HL-60 (cell line): Measurements from ENCODE around the gene CSNK1D.

ENCODE experiments used
- GABPA ChIP-seq: IDR thresholded peaks from 2 replicates; pipeline ENCODE4 v1.6.1; 2012; ENCODE audit warnings: low read depth
- POLR2AphosphoS5 ChIP-seq: IDR thresholded peaks from 2 replicates; pipeline ENCODE4 v1.6.1; 2012; ENCODE audit warnings: low read depth
- SPI1 ChIP-seq: IDR thresholded peaks from 2 replicates; pipeline ENCODE4 v1.6.1; 2012; ENCODE audit warnings: low read depth, mild to moderate bottlenecking, borderline replicate concordance
- TF ChIP-seq, protein P1 (sequence below): IDR thresholded peaks from one replicate; pipeline ENCODE4 v1.5.1; 2011; ENCODE audit warnings: low read length, control low read depth, inconsistent platforms; ENCODE audit not compliant: insufficient read depth
- TF ChIP-seq, protein P2 (sequence below): IDR thresholded peaks from 2 replicates; pipeline ENCODE4 v1.6.1; 2012; ENCODE audit warnings: low read depth; ENCODE audit not compliant: insufficient replicate concordance

DNA sequence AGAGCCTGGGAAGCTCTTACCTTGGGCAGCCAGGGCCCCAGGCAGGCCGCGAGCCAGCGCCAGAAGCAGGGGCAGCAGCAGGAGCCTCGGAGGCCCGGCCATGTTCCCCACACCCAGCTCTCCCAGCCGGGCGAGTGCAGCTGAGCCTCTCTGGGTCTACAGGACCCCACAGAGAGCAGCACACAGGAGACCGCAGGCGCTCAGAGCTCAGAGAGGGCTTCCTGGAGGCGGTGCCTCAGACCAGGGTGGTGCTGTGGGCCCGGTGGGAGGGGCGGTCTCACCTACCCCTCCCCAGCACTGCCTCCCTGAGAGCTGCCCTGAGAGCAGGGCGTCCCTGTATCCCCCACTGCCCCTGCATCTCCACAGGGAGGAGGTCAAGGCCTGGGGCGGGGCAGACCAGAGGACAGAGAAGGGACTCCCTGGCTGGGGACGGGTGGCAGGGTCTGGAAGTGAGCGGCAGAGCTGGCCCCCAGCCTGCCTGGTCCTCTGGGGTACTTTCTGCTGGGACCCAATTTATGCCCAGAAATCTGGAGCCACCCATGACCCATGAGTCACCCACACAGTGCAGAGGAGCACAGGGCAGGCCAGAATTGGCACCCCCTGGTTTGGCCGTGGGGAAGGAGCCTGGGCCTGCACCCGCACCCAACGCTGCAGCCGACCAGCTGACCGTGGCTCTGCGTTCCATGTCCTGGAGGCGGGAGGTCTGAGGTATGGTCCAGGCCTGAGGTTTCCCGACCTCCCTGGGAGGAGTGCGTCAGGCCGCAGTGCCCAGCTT lies 44.1 kb upstream of the CSNK1D start, which contains the start of gene CD7:
- TF ChIP-seq, protein P1, sequence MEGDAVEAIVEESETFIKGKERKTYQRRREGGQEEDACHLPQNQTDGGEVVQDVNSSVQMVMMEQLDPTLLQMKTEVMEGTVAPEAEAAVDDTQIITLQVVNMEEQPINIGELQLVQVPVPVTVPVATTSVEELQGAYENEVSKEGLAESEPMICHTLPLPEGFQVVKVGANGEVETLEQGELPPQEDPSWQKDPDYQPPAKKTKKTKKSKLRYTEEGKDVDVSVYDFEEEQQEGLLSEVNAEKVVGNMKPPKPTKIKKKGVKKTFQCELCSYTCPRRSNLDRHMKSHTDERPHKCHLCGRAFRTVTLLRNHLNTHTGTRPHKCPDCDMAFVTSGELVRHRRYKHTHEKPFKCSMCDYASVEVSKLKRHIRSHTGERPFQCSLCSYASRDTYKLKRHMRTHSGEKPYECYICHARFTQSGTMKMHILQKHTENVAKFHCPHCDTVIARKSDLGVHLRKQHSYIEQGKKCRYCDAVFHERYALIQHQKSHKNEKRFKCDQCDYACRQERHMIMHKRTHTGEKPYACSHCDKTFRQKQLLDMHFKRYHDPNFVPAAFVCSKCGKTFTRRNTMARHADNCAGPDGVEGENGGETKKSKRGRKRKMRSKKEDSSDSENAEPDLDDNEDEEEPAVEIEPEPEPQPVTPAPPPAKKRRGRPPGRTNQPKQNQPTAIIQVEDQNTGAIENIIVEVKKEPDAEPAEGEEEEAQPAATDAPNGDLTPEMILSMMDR: no peak
- TF ChIP-seq POLR2AphosphoS5: no peak
- TF ChIP-seq, protein P2, sequence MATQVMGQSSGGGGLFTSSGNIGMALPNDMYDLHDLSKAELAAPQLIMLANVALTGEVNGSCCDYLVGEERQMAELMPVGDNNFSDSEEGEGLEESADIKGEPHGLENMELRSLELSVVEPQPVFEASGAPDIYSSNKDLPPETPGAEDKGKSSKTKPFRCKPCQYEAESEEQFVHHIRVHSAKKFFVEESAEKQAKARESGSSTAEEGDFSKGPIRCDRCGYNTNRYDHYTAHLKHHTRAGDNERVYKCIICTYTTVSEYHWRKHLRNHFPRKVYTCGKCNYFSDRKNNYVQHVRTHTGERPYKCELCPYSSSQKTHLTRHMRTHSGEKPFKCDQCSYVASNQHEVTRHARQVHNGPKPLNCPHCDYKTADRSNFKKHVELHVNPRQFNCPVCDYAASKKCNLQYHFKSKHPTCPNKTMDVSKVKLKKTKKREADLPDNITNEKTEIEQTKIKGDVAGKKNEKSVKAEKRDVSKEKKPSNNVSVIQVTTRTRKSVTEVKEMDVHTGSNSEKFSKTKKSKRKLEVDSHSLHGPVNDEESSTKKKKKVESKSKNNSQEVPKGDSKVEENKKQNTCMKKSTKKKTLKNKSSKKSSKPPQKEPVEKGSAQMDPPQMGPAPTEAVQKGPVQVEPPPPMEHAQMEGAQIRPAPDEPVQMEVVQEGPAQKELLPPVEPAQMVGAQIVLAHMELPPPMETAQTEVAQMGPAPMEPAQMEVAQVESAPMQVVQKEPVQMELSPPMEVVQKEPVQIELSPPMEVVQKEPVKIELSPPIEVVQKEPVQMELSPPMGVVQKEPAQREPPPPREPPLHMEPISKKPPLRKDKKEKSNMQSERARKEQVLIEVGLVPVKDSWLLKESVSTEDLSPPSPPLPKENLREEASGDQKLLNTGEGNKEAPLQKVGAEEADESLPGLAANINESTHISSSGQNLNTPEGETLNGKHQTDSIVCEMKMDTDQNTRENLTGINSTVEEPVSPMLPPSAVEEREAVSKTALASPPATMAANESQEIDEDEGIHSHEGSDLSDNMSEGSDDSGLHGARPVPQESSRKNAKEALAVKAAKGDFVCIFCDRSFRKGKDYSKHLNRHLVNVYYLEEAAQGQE: no peak
- no peak for TF ChIP-seq SPI1
- no peak for TF ChIP-seq GABPA
